ENCODE data around the gene OTOP3.
A peak's percentile ranks its signal among the peaks of the same experiment; 100 is the strongest.

GRCh38 chr17:74972107-74972972 lies 36.6 kb downstream of the OTOP3 start, which contains the start of gene HID1:
- TF ChIP-seq, protein P1, sequence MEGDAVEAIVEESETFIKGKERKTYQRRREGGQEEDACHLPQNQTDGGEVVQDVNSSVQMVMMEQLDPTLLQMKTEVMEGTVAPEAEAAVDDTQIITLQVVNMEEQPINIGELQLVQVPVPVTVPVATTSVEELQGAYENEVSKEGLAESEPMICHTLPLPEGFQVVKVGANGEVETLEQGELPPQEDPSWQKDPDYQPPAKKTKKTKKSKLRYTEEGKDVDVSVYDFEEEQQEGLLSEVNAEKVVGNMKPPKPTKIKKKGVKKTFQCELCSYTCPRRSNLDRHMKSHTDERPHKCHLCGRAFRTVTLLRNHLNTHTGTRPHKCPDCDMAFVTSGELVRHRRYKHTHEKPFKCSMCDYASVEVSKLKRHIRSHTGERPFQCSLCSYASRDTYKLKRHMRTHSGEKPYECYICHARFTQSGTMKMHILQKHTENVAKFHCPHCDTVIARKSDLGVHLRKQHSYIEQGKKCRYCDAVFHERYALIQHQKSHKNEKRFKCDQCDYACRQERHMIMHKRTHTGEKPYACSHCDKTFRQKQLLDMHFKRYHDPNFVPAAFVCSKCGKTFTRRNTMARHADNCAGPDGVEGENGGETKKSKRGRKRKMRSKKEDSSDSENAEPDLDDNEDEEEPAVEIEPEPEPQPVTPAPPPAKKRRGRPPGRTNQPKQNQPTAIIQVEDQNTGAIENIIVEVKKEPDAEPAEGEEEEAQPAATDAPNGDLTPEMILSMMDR (IDR thresholded peaks at IDR 0.05; ENCODE audit: extremely low read depth in 1 of 2, insufficient read depth in 1 of 2, low read depth in 1 of 2, low read length in 2 of 2), result no peak
- TF ChIP-seq POLR2AphosphoS5 (IDR thresholded peaks at IDR 0.05; ENCODE audit: insufficient read depth, low read depth, low read length) (no peak), JUN (IDR thresholded peaks at IDR 0.05; ENCODE audit: borderline replicate concordance, insufficient read depth, insufficient read length, low read depth) (no peak), POLR2A (IDR thresholded peaks at IDR 0.05; ENCODE audit: low read depth, low read length) (no peak), EZH2 (IDR thresholded peaks at IDR 0.05; ENCODE audit: borderline replicate concordance, low read depth, low read length, severe bottlenecking) (peak; percentile 17), GATA2 (IDR thresholded peaks at IDR 0.05; ENCODE audit: insufficient read depth, insufficient read length, low read depth, low read length) (no peak), MYC (IDR thresholded peaks at IDR 0.05; ENCODE audit: low read depth, low read length) (no peak)

Data from endothelial cell of umbilical vein (primary cell).